Endothelial cell (in vitro differentiated cells): Measurements from ENCODE around the gene NFIB. TPM values are rescaled to one million over a fixed set of nuclear protein-coding genes. Genes with fewer than 3 reads are reported as not detected.

Experiments
- DNase-seq: peaks from one replicate; pipeline ENCODE4 v3.0.0; 2021; ENCODE audit warnings: low spot score
- H3K27ac Mint-ChIP-seq: one replicate; pipeline ENCODE4 v1.8.0; 2021; ENCODE audit warnings: mixed read lengths, inconsistent platforms; ENCODE audit not compliant: unreplicated experiment
- H3K27me3 Mint-ChIP-seq: one replicate; pipeline ENCODE4 v1.8.0; 2021; ENCODE audit warnings: mild to moderate bottlenecking, moderate library complexity, mixed read lengths, inconsistent platforms; ENCODE audit not compliant: unreplicated experiment
- H3K36me3 Mint-ChIP-seq: one replicate; pipeline ENCODE4 v1.8.0; 2021; ENCODE audit warnings: mild to moderate bottlenecking, low read depth, mixed read lengths, inconsistent platforms; ENCODE audit not compliant: unreplicated experiment
- H3K4me1 Mint-ChIP-seq: one replicate; pipeline ENCODE4 v1.8.0; 2021; ENCODE audit warnings: mild to moderate bottlenecking, mixed read lengths, inconsistent platforms; ENCODE audit not compliant: unreplicated experiment
- H3K4me3 Mint-ChIP-seq: one replicate; pipeline ENCODE4 v1.8.0; 2021; ENCODE audit warnings: mild to moderate bottlenecking, mixed read lengths, inconsistent platforms; ENCODE audit not compliant: unreplicated experiment
- H3K9me3 Mint-ChIP-seq: one replicate; pipeline ENCODE4 v1.8.0; 2021; ENCODE audit warnings: mixed read lengths, inconsistent platforms; ENCODE audit not compliant: unreplicated experiment
- total RNA-seq: library from RNA; stranded (reverse); fragmentation: NEBNext Ultra II Directional; extraction: Animal tissue kit (Norgen Biotek cat#: 25700); gene quantifications from one replicate; pipeline ENCODE4 v1.2.1, GENCODE V29; 2021; ENCODE audit not compliant: unreplicated experiment
- TF ChIP-seq, protein P1 (sequence below): fragments of 200-600 bp; sonication (generic); IDR thresholded peaks from one replicate; pipeline ENCODE4 v1.5.0; 2021; ENCODE audit warnings: antibody characterized with exemption; ENCODE audit not compliant: unreplicated experiment

NFIB gene
- total RNA-seq, 1 donor from 2014 or later, result 120 TPM

DNA sequence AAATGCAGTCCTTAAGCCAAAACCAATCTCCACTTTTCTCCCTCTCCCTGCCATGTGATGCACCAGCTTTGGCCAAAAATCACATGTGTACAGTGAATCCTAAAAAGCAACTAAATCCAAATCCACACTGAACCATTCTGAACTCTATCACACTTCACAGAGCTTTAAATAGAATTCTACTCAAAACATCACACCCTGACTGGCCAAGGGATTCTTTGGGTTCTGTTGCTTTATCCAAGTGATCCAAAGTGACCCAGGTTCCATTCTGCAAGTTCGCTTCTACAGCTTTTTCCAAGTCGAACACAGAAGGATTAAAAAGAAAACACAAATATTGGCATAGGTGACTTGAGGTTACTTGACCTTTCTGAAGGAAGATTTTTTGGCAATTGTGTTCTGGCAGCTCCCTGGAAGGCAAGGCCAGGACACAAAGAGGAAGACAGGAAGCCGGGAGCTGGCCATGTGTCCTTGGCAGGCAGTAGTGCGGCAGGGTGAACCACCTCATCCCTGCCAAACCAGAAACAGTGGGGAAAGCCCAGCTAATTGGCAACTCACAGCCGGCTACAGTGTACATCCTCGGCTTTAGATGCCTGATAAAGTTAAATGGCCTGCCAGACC lies 115.0 kb downstream of the NFIB start:
- H3K36me3 Mint-ChIP-seq, result peaks cover 10% of the 10 kb centered on the region
- H3K4me3 Mint-ChIP-seq, result no peak overlapping the region
- TF ChIP-seq, protein P1, sequence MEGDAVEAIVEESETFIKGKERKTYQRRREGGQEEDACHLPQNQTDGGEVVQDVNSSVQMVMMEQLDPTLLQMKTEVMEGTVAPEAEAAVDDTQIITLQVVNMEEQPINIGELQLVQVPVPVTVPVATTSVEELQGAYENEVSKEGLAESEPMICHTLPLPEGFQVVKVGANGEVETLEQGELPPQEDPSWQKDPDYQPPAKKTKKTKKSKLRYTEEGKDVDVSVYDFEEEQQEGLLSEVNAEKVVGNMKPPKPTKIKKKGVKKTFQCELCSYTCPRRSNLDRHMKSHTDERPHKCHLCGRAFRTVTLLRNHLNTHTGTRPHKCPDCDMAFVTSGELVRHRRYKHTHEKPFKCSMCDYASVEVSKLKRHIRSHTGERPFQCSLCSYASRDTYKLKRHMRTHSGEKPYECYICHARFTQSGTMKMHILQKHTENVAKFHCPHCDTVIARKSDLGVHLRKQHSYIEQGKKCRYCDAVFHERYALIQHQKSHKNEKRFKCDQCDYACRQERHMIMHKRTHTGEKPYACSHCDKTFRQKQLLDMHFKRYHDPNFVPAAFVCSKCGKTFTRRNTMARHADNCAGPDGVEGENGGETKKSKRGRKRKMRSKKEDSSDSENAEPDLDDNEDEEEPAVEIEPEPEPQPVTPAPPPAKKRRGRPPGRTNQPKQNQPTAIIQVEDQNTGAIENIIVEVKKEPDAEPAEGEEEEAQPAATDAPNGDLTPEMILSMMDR, result no peak
- peak overlapping the region; percentile 9 for H3K27ac Mint-ChIP-seq
- DNase-seq, result no peak
- peaks cover 5% of the 10 kb centered on the region for H3K27me3 Mint-ChIP-seq
- no peaks in the 10 kb centered on the region for H3K9me3 Mint-ChIP-seq
- H3K4me1 Mint-ChIP-seq, result peaks cover 50% of the 10 kb centered on the region

DNA sequence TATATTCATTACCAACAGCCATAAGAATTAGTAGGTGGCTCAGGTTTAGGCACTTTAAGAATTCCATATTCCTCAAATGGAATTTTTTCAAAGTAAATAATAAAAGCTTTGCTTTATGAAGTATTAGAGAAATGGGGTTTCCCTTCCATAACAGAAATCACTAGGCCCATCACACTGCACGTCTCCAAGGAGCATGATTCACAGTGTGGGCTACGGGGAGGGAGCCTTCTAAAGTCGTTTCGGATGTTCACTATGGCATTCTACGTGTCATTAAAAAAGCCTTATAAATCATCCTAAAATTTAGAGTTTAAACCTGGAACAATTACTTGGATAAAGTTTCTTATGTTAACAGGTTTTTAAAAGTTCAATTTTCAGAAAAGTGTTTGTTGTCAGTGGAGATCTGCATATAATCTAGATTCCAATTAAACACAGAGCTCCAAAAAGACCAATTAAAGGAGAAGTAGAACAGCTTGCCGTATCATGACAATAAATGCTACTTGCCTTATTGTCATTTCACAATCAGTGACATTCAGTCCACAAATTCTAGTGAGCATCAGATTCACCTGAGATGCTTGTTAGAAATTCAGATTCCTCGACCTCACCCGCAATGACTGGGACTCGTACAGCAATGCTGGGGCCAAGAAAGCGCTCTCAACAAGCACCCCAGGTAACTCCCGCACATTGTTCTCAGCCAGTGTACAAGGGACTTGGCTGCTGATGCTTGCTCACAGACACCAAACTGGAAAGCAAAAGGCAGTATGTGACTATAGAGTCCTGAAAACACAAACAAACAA lies 115.7 kb downstream of the NFIB start:
- no peak overlapping the region for H3K27ac Mint-ChIP-seq
- no peaks in the 10 kb centered on the region for H3K9me3 Mint-ChIP-seq
- TF ChIP-seq, protein P1, result no peak
- peaks cover 5% of the 10 kb centered on the region for H3K27me3 Mint-ChIP-seq
- H3K4me3 Mint-ChIP-seq, result no peak overlapping the region
- H3K4me1 Mint-ChIP-seq, result peaks cover 50% of the 10 kb centered on the region
- peaks cover 5% of the 10 kb centered on the region for H3K36me3 Mint-ChIP-seq
- DNase-seq, result no peak

DNA sequence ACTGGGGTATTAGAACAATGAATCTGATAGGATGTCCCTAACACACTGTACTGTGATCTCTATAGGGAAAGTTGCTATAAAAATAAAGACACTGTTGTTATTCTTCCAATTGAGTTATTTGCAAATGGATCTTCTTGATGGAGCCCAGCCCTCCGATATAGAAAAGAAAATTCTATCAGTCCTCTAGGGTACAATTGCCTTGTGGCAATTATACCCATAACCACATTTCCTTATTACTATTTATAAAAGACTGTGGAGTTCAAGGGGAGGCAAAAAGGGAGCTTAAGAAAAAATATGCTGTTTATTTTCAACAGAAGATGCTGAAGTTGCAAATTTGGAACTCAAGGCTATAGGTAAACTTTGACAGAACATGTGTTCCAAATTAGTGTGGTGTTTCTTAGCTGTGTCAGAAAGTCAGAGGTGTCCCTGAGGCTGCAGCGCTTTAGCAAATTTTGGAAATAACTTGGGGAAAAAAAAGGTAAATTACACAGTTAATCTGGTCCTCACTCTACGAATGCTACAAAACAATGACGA lies 116.5 kb downstream of the NFIB start:
- Mint-ChIP-seq H3K36me3 (peaks cover 5% of the 10 kb centered on the region), H3K9me3 (no peaks in the 10 kb centered on the region), H3K27ac (no peak overlapping the region), H3K4me3 (no peak overlapping the region), H3K27me3 (peaks cover 5% of the 10 kb centered on the region), H3K4me1 (peaks cover 50% of the 10 kb centered on the region)
- TF ChIP-seq, protein P1, result no peak
- no peak for DNase-seq

DNA sequence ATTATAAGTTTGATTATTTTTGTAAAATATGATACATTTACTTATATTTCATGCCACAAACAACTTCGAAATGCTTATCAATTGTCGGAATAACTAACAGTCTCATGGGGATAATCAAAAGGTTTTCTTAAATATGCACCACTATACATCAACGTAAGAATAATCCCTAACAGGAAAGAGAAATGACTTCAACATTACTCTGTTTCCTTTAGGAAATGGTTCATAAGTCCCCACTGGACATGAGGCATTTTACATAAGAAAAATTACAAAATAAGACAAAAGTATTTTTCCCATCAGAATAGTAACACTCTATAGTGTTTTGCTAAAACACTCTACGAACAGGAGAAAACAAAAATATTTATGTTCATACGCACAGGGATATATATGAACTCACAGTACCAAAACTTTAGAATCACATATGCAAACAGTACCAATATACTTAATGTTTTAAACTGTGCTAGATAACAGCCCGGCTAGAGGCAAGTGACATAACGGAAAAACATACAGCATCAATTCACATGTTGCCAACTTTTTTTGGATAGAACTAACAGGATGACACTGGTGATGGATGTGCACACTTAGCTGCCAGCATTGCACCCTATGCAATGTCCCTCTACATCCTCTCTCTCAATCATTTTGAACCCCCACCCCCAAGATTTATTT lies 120.5 kb downstream of the NFIB start:
- H3K4me1 Mint-ChIP-seq, result peaks cover 29% of the 10 kb centered on the region

More for the DNA sequence above, 120.5 kb downstream of the NFIB start:
- DNase-seq, result no peak
- H3K27me3 Mint-ChIP-seq, result peaks cover 2% of the 10 kb centered on the region
- H3K27ac Mint-ChIP-seq, result no peak overlapping the region
- TF ChIP-seq, protein P1, result no peak
- H3K4me3 Mint-ChIP-seq, result no peak overlapping the region
- H3K9me3 Mint-ChIP-seq, result no peaks in the 10 kb centered on the region
- no peaks in the 10 kb centered on the region for H3K36me3 Mint-ChIP-seq
